Measurements from ENCODE around the gene FKBP7. TPM values are rescaled to one million over a fixed set of nuclear protein-coding genes. Genes with fewer than 3 reads are reported as not detected.

The FKBP7 gene
- total RNA-seq, 1 experiment from 2014 or later, result 18.4 TPM

DNA sequence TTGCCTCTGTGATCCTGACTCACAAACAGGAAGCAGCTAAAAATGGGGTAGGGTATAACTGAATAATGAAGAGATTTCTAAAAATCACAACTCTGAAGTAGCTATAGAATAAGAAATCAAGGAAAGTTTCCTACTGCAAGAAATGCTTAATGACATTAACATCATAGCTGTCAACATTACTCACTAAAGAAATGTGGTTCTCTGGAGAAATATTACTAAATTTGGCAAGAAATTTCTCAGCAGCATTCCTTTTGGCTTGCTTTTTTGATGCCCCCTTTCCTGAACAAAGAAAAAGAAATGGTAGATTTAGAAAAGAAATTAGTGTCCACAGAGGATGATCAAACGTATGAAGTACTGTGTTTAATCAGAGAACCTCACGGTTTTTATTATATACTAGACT lies 37.0 kb downstream of the FKBP7 start:
- H3K4me3 ChIP-seq (ENCODE audit: low read depth, low read length, poor library complexity, severe bottlenecking), result no peak overlapping the region
- ChIA-PET POLR2A (ENCODE audit: low non-redundant PET) (interaction anchor here (0.6 kb wide), 1 partner anchor 9 kb away, joined by 8 read pairs; the partner anchor contains the start of gene PRKRA), CTCF (no interaction called here)
- no peak overlapping the region for H3K27ac ChIP-seq (ENCODE audit: low read depth, low read length, poor library complexity, severe bottlenecking)
- TF ChIP-seq, protein P1, sequence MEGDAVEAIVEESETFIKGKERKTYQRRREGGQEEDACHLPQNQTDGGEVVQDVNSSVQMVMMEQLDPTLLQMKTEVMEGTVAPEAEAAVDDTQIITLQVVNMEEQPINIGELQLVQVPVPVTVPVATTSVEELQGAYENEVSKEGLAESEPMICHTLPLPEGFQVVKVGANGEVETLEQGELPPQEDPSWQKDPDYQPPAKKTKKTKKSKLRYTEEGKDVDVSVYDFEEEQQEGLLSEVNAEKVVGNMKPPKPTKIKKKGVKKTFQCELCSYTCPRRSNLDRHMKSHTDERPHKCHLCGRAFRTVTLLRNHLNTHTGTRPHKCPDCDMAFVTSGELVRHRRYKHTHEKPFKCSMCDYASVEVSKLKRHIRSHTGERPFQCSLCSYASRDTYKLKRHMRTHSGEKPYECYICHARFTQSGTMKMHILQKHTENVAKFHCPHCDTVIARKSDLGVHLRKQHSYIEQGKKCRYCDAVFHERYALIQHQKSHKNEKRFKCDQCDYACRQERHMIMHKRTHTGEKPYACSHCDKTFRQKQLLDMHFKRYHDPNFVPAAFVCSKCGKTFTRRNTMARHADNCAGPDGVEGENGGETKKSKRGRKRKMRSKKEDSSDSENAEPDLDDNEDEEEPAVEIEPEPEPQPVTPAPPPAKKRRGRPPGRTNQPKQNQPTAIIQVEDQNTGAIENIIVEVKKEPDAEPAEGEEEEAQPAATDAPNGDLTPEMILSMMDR (conservative IDR thresholded peaks at IDR 0.05; ENCODE audit: low read depth, low read length), result no peak
- no peak for TF ChIP-seq EZH2 (IDR thresholded peaks at IDR 0.05; ENCODE audit: borderline replicate concordance, low read depth, low read length, poor library complexity, severe bottlenecking)
- BruUV-seq (replicated peaks), result no TSS peak
- no peaks in the 10 kb centered on the region for H3K4me1 ChIP-seq (ENCODE audit: insufficient read depth, low read length, poor library complexity, severe bottlenecking)
- intact Hi-C loops (cut with micrococcal nuclease; ENCODE audit: unreplicated experiment), result no loop called here
- no peak for DNase-seq (ENCODE audit: low spot score)
- H3K9me3 ChIP-seq (ENCODE audit: low read depth, low read length, poor library complexity, severe bottlenecking), result no peaks in the 10 kb centered on the region
- no peaks in the 10 kb centered on the region for H3K27me3 ChIP-seq (replicated peaks; ENCODE audit: insufficient read depth, low read depth, low read length, poor library complexity)
- peaks cover 80% of the 10 kb centered on the region for H3K36me3 ChIP-seq (ENCODE audit: insufficient read depth, low read length, poor library complexity, severe bottlenecking)

DNA sequence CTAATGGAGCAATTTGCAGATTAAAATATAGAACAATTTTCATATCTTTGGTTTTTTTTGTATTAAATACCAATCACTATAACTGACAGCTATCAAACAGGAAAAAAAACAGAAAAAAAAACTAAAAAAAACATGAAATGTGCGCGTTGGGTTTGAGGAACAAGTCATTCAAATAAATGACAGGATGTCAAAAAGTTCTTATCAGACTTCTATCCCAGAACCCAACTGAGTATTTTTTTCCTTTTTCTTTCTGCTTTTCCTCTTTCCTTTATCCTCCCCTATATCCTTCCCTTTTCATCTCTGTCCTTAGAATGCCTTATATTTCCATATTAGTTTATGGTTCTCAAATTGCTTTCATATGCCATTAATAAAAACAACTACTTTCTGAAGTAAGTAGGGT lies 41.7 kb downstream of the FKBP7 start:
- peaks cover 82% of the 10 kb centered on the region for H3K36me3 ChIP-seq (ENCODE audit: insufficient read depth, low read length, poor library complexity, severe bottlenecking)
- ChIA-PET POLR2A (ENCODE audit: low non-redundant PET) (no interaction called here), CTCF (no interaction called here)

DNA sequence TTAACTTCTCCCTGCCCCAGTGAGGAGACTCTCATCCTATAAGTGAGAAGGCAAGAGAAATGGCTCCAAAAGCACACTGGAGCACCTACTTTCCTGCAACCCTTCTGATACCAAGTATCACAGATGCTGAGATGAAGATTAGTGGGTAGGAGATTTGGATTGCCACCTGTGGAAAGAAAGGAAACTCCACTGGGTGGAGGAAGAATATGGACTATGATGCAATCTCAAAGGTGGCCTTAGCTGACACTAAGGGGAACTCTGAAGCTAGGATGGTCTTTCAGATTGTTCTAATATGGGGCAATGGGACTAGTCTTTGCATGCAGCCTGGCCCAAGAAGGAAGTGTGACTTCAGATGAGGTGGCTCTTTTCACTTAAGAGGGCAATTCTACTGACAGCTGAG lies 49.1 kb downstream of the FKBP7 start:
- Histone ChIP-seq H3K4me3 (ENCODE audit: low read depth, low read length, poor library complexity, severe bottlenecking) (no peak overlapping the region), H3K9me3 (ENCODE audit: low read depth, low read length, poor library complexity, severe bottlenecking) (no peaks in the 10 kb centered on the region), H3K27me3 (replicated peaks; ENCODE audit: insufficient read depth, low read depth, low read length, poor library complexity) (no peaks in the 10 kb centered on the region), H3K27ac (ENCODE audit: low read depth, low read length, poor library complexity, severe bottlenecking) (no peak overlapping the region), H3K4me1 (ENCODE audit: insufficient read depth, low read length, poor library complexity, severe bottlenecking) (no peaks in the 10 kb centered on the region), H3K36me3 (ENCODE audit: insufficient read depth, low read length, poor library complexity, severe bottlenecking) (peaks cover 55% of the 10 kb centered on the region)
- intact Hi-C loops (cut with micrococcal nuclease; ENCODE audit: unreplicated experiment), result no loop called here
- BruUV-seq (replicated peaks), result no TSS peak
- POLR2A ChIA-PET (ENCODE audit: low non-redundant PET), result no interaction called here
- CTCF ChIA-PET, result no interaction called here
- TF ChIP-seq EZH2 (IDR thresholded peaks at IDR 0.05; ENCODE audit: borderline replicate concordance, low read depth, low read length, poor library complexity, severe bottlenecking), result no peak
- TF ChIP-seq, protein P1 (conservative IDR thresholded peaks at IDR 0.05; ENCODE audit: low read depth, low read length), result no peak
- no peak for DNase-seq (ENCODE audit: low spot score)

More for the DNA sequence above, 41.7 kb downstream of the FKBP7 start:
- Histone ChIP-seq H3K9me3 (ENCODE audit: low read depth, low read length, poor library complexity, severe bottlenecking) (no peaks in the 10 kb centered on the region), H3K4me1 (ENCODE audit: insufficient read depth, low read length, poor library complexity, severe bottlenecking) (no peaks in the 10 kb centered on the region), H3K27ac (ENCODE audit: low read depth, low read length, poor library complexity, severe bottlenecking) (no peak overlapping the region), H3K27me3 (replicated peaks; ENCODE audit: insufficient read depth, low read depth, low read length, poor library complexity) (no peaks in the 10 kb centered on the region), H3K4me3 (ENCODE audit: low read depth, low read length, poor library complexity, severe bottlenecking) (no peak overlapping the region)
- TF ChIP-seq EZH2 (IDR thresholded peaks at IDR 0.05; ENCODE audit: borderline replicate concordance, low read depth, low read length, poor library complexity, severe bottlenecking), result no peak
- TF ChIP-seq, protein P1 (conservative IDR thresholded peaks at IDR 0.05; ENCODE audit: low read depth, low read length), result no peak
- intact Hi-C loops (cut with micrococcal nuclease; ENCODE audit: unreplicated experiment), result no loop called here
- no TSS peak for BruUV-seq (replicated peaks)
- DNase-seq (ENCODE audit: low spot score), result no peak

Measured in A673 (cell line).